ENCODE data around the gene SEC23IP.

The SEC23IP gene

DNA sequence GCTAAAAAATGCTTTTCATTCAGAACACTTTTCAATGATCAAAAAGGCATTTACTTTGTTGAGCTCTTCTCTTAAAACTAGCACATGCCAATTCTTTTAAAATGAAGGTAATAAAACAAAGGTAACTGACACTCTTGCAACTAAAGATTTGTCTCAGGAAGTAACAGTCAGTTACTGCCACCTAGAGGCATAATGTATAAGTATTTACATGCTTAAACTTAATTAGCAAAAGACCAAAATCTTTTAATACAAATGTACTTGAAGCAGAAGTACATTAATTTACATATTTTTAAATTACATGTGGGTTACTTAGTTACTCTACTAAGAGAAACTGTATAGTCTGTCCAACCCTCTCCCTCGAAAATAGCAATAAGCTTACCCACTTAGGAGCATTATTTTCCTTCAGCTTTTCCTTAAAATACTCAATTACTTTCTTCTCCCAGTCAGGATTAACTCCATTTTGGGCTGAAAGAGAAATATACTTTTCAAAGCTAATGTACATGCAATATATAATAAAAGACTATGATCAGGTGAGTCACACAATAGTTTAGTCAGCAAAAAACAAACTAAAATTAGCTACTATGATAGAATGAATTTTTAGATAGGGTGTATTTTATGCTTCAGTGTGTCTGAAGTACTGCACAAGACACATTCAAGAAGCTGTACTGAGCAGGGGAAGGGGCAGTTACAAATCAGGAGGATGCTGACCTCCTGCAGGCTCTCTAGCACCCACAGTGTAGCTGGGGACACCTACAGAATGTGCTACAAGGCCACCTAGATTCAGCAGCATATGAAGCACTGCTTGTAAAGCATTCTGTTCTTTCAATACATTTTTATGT, 32.9 kb upstream of the SEC23IP start:
- TF ChIP-seq EGR1 (IDR thresholded peaks at IDR 0.05), result no peak
- no peak for TF ChIP-seq FOXM1 (IDR thresholded peaks at IDR 0.05; ENCODE audit: borderline replicate concordance, low read depth)
- peak; percentile 67 for TF ChIP-seq RAD21 (IDR thresholded peaks at IDR 0.05; ENCODE audit: low read depth)
- TF ChIP-seq TCF12 (IDR thresholded peaks at IDR 0.05; ENCODE audit: low read depth), result no peak

DNA sequence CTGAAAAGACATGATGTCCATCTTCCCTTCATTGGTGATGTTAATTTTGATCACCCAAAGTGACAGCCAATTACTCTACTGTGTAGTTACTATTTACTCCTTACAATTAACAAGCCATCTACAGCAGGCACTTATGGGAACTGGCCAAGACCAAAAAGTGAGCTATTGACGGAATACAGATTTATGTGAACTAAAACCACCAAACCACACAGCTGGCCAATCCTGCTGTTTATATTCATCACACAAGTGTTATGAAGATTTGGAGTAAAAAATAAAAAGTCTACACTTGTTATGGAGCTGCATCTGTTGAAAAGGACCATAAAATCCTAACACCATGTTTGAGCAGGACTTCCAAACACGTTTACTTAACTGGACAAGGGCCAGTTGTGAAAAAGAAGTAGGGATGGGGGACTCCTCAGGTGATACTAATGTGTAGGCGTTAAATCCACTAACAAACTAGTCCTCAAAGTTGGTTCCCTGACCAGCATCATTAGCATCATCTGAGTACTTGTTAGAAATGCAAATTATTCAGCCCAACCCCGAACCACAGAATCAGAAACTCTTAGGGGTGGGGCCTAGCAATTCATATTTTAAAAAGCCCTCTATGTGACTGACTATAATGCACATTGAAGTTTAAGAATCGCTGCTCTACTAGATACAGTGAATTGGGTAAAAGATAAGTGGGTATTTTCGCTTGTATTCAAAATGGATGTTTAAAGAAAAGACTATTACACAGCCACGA, 31.5 kb upstream of the SEC23IP start:
- no peak for TF ChIP-seq EP300 (IDR thresholded peaks at IDR 0.05; ENCODE audit: borderline replicate concordance)

DNA sequence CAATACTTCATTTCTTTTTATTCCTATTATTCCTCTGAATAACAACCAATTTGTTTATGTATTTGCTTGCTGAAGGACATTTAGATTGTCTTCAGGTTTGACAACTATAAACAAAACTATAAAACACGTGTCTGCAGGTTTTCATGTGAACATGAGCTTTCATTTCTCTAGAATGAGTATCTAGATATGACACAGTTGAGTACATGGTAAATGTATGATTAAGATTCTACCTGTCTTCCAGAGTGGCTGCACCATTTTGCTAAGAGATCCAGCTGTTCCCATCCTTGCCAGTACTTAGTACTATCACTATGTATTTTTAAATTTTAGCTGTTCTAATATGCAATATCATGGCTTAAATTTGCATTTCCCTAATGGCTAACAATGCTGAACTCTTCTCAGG, 30.0 kb upstream of the SEC23IP start:
- no peak for TF ChIP-seq EP300 (IDR thresholded peaks at IDR 0.05; ENCODE audit: borderline replicate concordance)
- TF ChIP-seq YY1 (IDR thresholded peaks at IDR 0.05; ENCODE audit: low read depth), result no peak
- TF ChIP-seq, protein P1, sequence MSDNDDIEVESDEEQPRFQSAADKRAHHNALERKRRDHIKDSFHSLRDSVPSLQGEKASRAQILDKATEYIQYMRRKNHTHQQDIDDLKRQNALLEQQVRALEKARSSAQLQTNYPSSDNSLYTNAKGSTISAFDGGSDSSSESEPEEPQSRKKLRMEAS (IDR thresholded peaks at IDR 0.05), result no peak
- TF ChIP-seq, protein P2, sequence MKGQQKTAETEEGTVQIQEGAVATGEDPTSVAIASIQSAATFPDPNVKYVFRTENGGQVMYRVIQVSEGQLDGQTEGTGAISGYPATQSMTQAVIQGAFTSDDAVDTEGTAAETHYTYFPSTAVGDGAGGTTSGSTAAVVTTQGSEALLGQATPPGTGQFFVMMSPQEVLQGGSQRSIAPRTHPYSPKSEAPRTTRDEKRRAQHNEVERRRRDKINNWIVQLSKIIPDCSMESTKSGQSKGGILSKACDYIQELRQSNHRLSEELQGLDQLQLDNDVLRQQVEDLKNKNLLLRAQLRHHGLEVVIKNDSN (IDR thresholded peaks at IDR 0.05), result no peak
- TF ChIP-seq FOXM1 (IDR thresholded peaks at IDR 0.05; ENCODE audit: borderline replicate concordance, low read depth), result no peak
- no peak for TF ChIP-seq ZBTB7A (IDR thresholded peaks at IDR 0.05; ENCODE audit: low read depth)
- TF ChIP-seq RAD21 (IDR thresholded peaks at IDR 0.05; ENCODE audit: low read depth), result no peak
- TF ChIP-seq TAF1 (IDR thresholded peaks at IDR 0.05; ENCODE audit: low read depth), result no peak
- no peak for TF ChIP-seq TCF12 (IDR thresholded peaks at IDR 0.05; ENCODE audit: low read depth)
- TF ChIP-seq CEBPB (IDR thresholded peaks at IDR 0.05), result no peak
- TF ChIP-seq NFIC (IDR thresholded peaks at IDR 0.05), result no peak
- no peak for TF ChIP-seq EGR1 (IDR thresholded peaks at IDR 0.05)
- no peak for TF ChIP-seq TEAD4 (IDR thresholded peaks at IDR 0.05)
- TF ChIP-seq CREB1 (IDR thresholded peaks at IDR 0.05; ENCODE audit: low read depth), result no peak
- TF ChIP-seq, protein P3, sequence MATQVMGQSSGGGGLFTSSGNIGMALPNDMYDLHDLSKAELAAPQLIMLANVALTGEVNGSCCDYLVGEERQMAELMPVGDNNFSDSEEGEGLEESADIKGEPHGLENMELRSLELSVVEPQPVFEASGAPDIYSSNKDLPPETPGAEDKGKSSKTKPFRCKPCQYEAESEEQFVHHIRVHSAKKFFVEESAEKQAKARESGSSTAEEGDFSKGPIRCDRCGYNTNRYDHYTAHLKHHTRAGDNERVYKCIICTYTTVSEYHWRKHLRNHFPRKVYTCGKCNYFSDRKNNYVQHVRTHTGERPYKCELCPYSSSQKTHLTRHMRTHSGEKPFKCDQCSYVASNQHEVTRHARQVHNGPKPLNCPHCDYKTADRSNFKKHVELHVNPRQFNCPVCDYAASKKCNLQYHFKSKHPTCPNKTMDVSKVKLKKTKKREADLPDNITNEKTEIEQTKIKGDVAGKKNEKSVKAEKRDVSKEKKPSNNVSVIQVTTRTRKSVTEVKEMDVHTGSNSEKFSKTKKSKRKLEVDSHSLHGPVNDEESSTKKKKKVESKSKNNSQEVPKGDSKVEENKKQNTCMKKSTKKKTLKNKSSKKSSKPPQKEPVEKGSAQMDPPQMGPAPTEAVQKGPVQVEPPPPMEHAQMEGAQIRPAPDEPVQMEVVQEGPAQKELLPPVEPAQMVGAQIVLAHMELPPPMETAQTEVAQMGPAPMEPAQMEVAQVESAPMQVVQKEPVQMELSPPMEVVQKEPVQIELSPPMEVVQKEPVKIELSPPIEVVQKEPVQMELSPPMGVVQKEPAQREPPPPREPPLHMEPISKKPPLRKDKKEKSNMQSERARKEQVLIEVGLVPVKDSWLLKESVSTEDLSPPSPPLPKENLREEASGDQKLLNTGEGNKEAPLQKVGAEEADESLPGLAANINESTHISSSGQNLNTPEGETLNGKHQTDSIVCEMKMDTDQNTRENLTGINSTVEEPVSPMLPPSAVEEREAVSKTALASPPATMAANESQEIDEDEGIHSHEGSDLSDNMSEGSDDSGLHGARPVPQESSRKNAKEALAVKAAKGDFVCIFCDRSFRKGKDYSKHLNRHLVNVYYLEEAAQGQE (IDR thresholded peaks at IDR 0.05; ENCODE audit: low read depth), result no peak

DNA sequence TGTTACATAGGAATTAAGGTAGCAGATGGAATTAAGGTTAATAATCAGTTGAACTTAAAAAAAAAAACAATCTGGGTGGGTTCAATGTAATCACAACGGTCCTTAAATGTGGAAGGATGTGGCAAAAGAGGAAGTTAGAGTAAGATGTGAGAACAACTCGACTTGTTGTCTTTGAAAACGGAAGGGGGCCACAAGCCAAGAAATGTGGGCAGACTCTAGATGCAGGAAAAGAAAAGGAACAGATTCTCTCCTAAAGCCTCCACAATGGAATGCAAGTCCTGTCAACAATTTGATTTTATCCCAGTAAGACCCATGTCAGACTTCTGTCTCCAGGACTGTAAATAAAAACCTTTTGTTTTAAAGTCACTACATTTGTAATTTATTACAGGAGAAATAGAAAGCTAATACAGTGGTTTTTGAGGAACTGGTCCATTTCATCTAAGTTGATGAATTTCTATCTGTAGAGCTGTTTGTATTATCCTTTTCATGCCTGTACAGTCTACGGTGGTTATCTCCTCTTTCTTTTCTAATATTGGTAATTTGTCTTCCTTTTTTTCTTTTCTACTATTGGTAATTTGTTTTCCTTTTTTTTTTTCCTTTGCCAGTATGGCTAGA, 28.5 kb upstream of the SEC23IP start:
- TF ChIP-seq EGR1 (IDR thresholded peaks at IDR 0.05) (no peak), CEBPB (IDR thresholded peaks at IDR 0.05) (no peak), TEAD4 (IDR thresholded peaks at IDR 0.05) (no peak), TCF12 (IDR thresholded peaks at IDR 0.05; ENCODE audit: low read depth) (no peak), CREB1 (IDR thresholded peaks at IDR 0.05; ENCODE audit: low read depth) (no peak), NFIC (IDR thresholded peaks at IDR 0.05) (no peak), EP300 (IDR thresholded peaks at IDR 0.05; ENCODE audit: borderline replicate concordance) (no peak), RAD21 (IDR thresholded peaks at IDR 0.05; ENCODE audit: low read depth) (no peak), TAF1 (IDR thresholded peaks at IDR 0.05; ENCODE audit: low read depth) (no peak)
- TF ChIP-seq, protein P3 (IDR thresholded peaks at IDR 0.05; ENCODE audit: low read depth), result no peak
- TF ChIP-seq, protein P1 (IDR thresholded peaks at IDR 0.05), result no peak
- TF ChIP-seq, protein P2 (IDR thresholded peaks at IDR 0.05), result no peak

DNA sequence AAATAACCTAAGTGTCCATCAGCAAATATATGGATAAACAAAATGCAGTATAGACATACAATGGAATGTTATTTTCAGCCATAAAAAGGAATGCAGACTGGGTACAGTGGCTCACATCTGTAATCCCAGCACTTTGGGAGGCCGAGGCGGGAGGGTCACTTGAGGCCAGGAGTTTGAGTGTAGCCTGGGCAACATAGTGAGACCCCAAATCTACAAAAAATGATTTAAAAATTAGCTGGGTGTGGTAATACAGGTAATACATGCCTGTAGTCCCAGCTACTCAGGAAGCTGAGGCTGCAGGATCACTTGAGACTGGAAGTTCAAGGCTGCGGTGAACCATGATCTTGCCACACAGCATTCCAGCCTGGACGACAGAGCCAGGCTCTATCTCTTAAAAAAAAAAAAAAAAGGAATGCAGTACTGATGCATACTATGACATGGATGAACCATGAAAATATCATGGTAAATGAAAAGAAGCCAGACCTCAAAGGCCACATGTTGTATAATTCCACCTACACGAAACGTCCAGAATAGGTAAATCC, 26.8 kb upstream of the SEC23IP start:
- TF ChIP-seq, protein P3 (IDR thresholded peaks at IDR 0.05; ENCODE audit: low read depth), result no peak
- TF ChIP-seq EP300 (IDR thresholded peaks at IDR 0.05; ENCODE audit: borderline replicate concordance), result no peak
- TF ChIP-seq EGR1 (IDR thresholded peaks at IDR 0.05), result no peak
- no peak for TF ChIP-seq FOXM1 (IDR thresholded peaks at IDR 0.05; ENCODE audit: borderline replicate concordance, low read depth)
- no peak for TF ChIP-seq CEBPB (IDR thresholded peaks at IDR 0.05)
